Stimulated activated CD4-positive, alpha-beta T cell treated with anti-CD3 and anti-CD28 coated beads, Interleukin-4, amount 100 ng/mL, for 4 hours (primary cell): Measurements from ENCODE around the gene SEPTIN1.
A peak's percentile ranks its signal among the peaks of the same experiment; 100 is the strongest.
"Not testable (repeated sequence)": the region's sequence is repeated elsewhere in the genome, so short reads cannot be mapped to it uniquely, and the experiment has no call there.

ENCODE experiments used
- DNase-seq, 2 experiments: peaks; one replicate each; pipeline ENCODE4 v3.0.0-alpha.2; 2020

Gene SEPTIN1

GRCh38 chr16:30399435-30400186, 17.2 kb upstream of the SEPTIN1 start:
- no peak for DNase-seq

GRCh38 chr16:30398661-30399434, 16.5 kb upstream of the SEPTIN1 start:
- no peak for DNase-seq

- no peak for DNase-seq
Observed at GRCh38 chr16:30397776-30398660, 15.7 kb upstream of the SEPTIN1 start.

GRCh38 chr16:30397056-30397455, 14.7 kb upstream of the SEPTIN1 start:
- no peak for DNase-seq

- DNase-seq: not testable (repeated sequence)
Observed at GRCh38 chr16:30396627-30397026, 14.3 kb upstream of the SEPTIN1 start.

- DNase-seq: no peak
Observed at GRCh38 chr16:30395992-30396585, 13.7 kb upstream of the SEPTIN1 start.

GRCh38 chr16:30395155-30395991, 13.0 kb upstream of the SEPTIN1 start, which contains the start of gene ZNF48:
Gene ZNF48 (plus strand): TSS chr16:30395420. CDS start chr16:30395795, 375 bp downstream.
- peak; percentile 40 to 71 for DNase-seq

- no peak for DNase-seq
Observed at GRCh38 chr16:30394592-30395154, 12.3 kb upstream of the SEPTIN1 start.

- DNase-seq: no peak
Observed at GRCh38 chr16:30383521-30383920, 1.2 kb upstream of the SEPTIN1 start.

GRCh38 chr16:30381291-30382041, 895 bp downstream of the SEPTIN1 start:
- peak in 1 of 2 experiments; percentile 33 for DNase-seq

GRCh38 chr16:30380803-30381208, 1.6 kb downstream of the SEPTIN1 start:
- DNase-seq: no peak

GRCh38 chr16:30380072-30380802, 2.1 kb downstream of the SEPTIN1 start:
- DNase-seq: no peak

- no peak for DNase-seq
Observed at GRCh38 chr16:30379158-30379783, 3.1 kb downstream of the SEPTIN1 start.

- DNase-seq: peak; percentile 98 to 99
Observed at GRCh38 chr16:30378236-30379157, 3.9 kb downstream of the SEPTIN1 start.

GRCh38 chr16:30377812-30378235, 4.5 kb downstream of the SEPTIN1 start:
- peak; percentile 82 to 88 for DNase-seq

GRCh38 chr16:30377050-30377811, 5.1 kb downstream of the SEPTIN1 start:
- no peak for DNase-seq

- no peak for DNase-seq
Observed at GRCh38 chr16:30376461-30376902, 5.9 kb downstream of the SEPTIN1 start.
